RCC 7860 (cell line): Measurements from ENCODE around the gene MOCOS.
"Not testable (repeated sequence)": the region's sequence is repeated elsewhere in the genome, so short reads cannot be mapped to it uniquely, and the experiment has no call there.

Experiments used
- DNase-seq: peaks from one replicate; pipeline ENCODE4 v3.0.0-alpha.2; 2015; ENCODE audit warnings: low spot score
- FAIRE-seq: peaks from 2 replicates; lab custom pipeline; 2012; peaks lifted over from hg19 to GRCh38; lab: Jason Lieb, UNC

The MOCOS gene

DNA sequence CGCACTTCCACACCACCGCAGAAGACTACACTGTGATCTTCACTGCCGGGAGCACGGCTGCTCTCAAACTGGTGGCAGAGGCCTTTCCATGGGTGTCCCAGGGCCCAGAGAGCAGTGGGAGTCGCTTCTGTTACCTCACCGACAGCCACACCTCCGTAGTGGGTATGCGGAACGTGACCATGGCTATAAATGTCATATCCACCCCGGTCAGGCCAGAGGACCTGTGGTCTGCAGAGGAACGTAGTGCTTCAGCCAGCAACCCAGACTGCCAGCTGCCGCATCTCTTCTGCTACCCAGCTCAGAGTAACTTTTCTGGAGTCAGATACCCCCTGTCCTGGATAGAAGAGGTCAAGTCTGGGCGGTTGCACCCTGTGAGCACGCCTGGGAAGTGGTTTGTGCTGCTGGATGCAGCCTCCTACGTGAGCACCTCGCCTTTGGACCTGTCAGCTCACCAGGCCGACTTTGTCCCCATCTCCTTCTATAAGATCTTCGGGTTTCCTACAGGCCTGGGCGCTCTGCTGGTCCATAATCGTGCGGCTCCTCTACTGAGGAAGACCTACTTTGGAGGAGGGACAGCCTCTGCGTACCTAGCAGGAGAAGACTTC, 12.5 kb downstream of the MOCOS start:
- no peak for DNase-seq
- FAIRE-seq: no peak

DNA sequence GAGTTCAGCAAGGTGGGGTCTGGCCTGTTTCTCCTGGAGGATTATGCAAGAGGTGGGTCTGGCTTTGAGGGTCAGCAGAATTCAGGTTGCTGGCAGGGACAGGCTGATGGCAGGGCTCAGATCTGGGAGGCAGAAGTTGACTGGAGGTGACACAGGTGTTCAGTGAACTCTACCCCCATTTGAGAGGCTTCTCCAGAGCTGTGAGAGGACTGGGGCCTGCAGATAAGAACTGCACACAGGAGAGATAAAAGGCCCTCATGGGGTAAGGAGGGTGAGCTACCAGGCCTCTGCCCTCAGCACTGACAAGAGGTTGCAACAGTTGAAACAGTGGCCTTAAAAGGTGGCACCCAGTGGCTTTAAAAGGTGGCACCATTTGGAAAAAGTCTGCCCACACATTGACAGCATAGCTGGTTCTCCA, 13.1 kb downstream of the MOCOS start:
- DNase-seq: no peak
- no peak for FAIRE-seq

DNA sequence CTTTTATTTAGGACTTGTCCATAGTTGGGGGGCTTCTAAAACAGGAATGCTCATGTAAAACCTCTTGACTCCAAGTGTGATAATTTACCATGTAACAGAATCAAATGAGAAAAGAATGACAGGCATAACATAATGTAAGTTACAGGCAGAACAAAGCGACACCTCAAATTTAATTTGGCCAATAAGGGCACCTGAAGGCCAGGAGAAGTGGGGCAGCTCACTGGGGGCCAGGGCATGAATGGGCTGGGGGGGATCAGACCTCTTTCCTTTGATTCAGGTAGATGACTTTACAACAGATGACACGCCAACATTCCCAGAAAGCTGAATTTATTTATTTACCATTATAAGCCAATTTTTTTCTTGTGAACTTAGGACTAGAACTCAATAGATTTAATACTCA, 14.5 kb downstream of the MOCOS start:
- DNase-seq (no peak), FAIRE-seq (no peak)

DNA sequence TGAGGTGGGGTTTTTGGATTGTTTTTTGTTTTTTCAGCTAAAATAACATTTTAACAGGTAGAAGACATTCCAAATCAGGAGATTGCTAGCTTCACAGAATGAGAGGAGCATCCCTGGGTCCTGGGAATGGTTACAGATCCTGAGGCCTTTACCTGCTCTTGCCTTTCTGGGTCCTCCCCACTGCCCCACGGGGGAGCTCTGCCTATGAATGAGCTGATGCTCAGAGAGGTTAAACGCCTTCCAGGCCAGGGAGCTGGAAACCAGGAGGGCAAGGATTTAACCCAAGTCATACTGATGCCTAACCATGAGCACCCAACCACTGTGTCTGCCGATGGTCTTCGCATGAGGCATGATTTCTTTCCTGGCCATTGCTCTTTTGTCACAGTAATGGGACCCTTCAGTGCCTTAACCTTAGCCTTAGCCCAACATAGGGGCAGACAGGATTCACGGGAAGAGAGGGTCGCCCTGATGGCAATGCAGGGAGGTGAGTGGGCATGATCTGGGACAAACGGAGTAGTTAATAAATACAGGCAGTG, 16.1 kb downstream of the MOCOS start:
- DNase-seq: no peak
- FAIRE-seq: no peak

DNA sequence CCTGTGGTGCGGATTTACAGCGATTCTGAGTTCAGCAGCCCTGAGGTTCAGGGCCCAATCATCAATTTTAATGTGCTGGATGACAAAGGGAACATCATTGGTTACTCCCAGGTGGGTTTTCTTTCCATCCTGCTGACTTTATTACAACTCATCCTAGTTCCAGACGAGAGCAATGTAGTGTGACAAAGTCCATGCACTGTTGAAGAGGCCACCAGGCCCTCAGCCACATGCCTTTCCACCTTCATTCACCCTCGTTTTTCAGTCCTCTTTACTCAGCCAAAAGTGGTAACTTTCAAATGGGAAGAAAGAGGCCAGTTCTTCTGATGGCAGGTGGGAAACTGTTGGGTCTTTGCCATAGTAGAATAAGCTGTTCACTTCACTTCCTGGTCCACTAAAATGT, 17.9 kb downstream of the MOCOS start:
- no peak for FAIRE-seq
- DNase-seq: no peak

DNA sequence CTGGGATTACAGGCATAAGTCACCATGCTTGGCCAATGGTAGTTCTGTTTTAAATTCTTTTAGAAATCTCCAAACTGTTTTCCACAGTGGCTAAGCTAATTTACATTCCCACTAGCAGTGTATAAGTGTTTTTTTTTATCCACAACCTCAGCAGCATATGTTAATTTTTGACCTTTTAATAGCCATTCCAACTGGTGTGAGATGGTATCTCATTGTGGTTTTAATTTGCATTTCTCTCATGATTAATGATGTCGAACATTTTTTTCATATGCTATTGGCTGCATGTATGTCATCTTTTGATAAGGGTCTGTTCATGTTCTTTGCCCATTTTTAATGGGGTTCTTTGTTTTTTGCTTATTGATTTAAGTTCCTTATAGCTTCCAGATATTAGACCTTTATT, 20.0 kb downstream of the MOCOS start:
- no peak for DNase-seq

GRCh38 chr18:36207969-36208368, 20.7 kb downstream of the MOCOS start:
- FAIRE-seq, DNase-seq: not testable (repeated sequence)

More for the DNA sequence above, 20.0 kb downstream of the MOCOS start:
- FAIRE-seq: no peak

DNA sequence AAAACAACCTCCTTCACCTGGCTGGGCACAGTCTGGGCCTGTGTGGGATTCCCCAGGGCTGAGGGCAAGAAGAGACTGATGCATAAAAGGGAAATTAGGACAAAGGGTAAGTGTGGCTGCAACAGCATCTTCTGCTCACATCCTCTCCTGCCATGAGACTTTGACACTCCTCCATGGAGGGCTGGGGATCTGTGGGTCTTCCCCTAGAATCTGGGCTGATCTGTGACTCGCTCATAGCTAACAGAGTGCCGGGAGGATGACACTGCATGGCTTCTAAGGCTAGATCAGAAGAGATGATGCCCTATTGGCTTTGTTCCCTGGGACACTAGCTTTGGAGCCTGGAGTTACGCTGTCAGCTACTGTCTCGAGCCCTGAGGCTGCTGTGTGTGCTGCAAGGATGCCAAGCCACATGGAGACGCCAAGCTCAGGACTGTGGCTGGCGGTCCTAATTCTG, 24.3 kb downstream of the MOCOS start:
- FAIRE-seq (no peak), DNase-seq (peak; percentile 76)

DNA sequence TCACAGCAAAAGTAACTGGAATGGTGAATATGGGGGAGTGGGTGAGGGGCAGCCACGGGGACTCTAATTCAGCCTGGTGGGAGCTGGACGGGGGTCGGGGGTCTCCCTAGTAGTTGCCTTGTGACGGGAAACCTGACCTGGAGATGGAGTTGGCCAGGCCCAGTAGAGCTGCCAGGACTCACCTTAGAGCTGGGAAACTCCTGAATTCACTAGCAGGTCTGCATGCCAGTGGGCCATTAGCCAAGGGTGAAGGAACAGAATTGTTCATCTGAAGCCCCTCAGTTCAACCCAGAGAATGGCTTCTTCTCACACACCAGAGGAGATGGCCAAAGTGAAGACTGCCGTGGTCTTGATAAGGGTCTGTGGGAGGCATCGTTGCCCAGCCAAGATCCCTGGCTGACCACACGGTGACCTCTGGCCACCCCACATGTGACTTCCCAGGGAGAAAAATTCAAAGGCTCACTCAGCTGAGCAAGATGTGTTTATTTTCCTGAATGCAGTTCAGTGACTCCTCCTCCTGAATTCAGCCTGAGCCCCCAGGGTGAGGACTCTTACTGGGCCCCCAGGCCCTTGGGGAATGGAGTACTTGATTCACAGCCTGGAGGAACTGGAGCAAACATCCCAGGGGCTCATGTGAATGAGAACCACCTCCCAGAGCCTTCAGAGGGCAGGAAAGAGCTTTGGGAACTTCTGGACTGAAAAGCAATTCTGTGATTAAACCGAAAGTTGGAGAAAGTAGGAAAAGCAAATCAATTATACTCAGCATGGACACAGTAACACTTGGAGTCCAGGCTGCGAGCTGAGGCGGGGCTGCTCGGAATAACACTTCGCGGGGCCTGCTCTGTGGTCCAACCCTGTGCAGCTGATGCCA, 25.2 kb downstream of the MOCOS start:
- FAIRE-seq: no peak

DNA sequence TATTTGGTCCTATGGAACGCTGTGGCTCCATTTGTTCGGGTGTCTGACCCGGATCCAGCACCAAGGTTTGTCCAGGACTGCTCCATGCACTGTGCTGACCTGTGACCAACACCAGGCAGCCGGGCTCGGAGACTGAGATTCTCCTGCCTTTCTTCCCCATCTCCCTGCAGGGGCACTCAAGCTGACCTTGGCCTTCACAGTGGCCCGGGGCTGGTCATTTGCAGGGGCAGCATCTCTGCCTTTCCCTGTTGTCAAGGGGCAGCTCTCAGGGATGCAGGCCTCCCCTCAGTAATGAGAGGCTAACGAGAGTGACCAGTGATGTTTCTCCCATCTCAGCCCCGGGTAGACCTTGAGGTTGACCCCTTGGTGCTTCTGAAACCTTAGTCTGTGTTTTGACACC, 27.5 kb downstream of the MOCOS start:
- no peak for DNase-seq
- FAIRE-seq: no peak

More for the DNA sequence above, 25.2 kb downstream of the MOCOS start:
- no peak for DNase-seq

GRCh38 chr18:36215577-36215976, 28.3 kb downstream of the MOCOS start:
- DNase-seq: no peak
- no peak for FAIRE-seq

DNA sequence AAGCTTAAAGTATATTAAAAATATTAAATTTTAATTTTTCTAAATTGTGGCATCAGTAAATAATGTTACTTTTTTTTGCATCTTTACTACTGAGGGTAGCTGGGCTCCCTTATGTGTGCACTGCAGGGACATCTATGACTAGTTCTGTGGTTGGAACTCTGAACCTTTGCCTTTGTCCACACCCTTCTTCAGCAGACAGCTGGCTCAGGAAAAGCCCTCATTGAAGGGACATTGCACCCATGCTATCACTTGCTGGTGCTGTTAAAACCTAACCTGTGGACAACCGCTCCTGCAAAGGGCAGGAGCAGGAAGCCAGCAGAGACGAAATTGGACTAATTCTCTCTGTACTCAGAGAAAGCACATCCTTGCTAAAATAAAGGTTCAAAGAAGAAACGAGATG, 30.1 kb downstream of the MOCOS start:
- FAIRE-seq (no peak), DNase-seq (no peak)

- DNase-seq: no peak
- no peak for FAIRE-seq
Measured at GRCh38 chr18:36229188-36229587, 41.9 kb downstream of the MOCOS start.

GRCh38 chr18:36240510-36240909, 53.2 kb downstream of the MOCOS start:
- DNase-seq, FAIRE-seq: not testable (repeated sequence)

DNA sequence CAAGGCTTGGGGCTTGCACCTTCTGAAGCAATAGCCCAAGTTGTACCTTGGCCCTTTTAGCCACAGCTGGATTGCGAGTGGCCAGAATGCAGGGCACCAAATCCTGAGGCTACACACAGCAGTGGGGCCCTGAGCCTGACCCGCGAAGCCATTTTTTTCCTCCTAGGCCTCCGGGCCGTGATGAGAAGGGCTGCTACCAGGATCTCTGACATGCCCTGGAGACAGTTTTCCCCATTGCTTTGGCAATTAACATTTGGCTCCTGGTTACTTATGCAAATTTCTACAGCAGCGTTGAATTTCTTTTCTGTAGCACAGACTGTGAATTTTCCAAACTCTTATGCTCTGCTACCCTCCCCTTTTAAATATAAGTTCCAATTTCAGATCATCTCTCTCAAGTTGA, 54.5 kb downstream of the MOCOS start:
- DNase-seq: no peak
- FAIRE-seq: no peak

GRCh38 chr18:36247036-36247435, 59.7 kb downstream of the MOCOS start:
- no peak for FAIRE-seq
- DNase-seq: no peak

DNA sequence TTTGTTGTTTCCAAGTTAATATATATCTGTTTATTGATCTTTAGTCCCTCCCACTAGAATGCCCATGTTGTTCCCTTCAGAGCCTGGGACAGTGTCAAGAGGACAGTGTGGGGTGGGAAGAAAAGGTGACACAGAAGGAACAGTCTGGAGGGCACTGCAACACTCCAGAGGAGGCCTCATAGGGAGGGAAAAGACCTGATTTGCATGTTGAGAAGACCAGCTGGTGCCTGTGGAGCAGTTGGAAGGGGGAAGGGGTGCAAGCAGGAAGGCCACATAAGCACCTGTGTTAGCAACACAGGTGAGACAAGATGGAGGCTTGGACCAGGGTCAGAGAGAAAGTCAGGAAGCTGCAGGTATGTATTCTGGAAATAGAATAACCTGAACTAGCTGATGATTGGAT, 62.1 kb downstream of the MOCOS start:
- FAIRE-seq (no peak), DNase-seq (no peak)

DNA sequence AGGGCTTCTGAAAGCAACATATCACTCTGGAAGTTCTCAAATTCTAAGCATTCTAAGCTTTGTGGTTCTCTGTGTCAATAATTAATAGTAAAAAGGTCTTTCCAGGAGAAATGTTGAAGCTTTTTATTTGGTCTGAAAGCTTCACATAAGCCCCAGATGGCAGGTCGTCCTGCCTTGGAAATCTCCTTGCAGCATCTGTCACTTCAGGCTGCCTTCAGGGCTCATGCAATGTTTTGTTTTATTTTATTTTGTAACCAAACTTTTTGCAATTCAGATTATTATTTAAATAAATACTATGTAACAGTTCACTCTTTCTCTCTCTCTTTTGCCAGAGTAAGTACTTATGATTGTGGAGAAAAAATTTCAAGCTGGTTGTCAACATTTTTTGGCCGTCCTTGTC, 63.5 kb downstream of the MOCOS start:
- DNase-seq: no peak
- no peak for FAIRE-seq

DNA sequence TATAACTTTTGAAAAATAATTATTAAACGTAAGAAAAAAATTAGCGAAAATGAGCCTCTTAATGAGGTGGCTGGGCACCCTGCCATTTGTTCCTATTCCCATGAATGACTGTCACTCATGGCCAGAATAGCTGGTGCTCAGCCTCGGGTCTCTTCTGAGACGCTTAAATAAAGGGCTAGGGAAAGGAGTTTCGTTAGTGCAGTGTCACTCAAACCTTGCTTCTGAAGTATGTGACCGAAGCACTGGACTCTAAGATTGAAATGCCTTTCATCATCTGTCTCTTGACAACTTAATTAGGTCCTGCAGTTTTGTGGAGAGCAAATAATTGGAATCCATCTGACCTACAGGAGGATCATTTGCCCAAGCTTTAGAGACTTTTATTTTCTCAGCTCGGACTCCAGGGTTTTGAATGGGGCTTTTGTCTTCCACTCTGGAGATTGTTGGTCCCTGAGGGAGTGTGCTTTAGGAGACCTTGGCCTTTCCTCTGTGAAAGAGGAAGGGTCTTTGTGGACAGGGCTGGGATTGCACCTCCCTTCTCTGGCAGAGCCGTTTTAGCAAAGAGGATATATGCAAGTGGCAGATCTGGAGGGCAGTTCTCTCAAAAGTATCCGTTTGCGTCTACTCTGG, 67.9 kb downstream of the MOCOS start:
- no peak for DNase-seq
- FAIRE-seq: no peak

DNA sequence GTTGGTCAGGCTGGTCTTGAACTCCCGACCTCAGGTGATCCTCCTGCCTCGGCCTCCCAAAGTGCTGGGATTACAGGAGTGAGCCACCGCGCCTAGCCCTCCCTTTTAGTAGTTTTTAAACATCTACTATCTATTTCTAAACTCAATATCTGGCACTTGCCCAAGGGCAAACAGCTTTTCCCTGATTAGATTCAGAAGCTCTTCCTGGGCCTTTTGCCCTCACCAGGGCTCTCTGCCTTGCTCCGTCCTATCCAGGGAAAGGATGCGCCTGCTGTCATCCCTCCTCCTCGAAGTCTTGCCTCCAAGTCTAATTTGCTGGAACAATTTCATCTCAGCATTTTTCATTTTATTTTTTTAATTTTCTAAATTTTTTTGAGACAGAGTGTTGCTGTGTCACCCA, 68.8 kb downstream of the MOCOS start:
- FAIRE-seq (no peak), DNase-seq (no peak)

GRCh38 chr18:36262971-36263370, 75.7 kb downstream of the MOCOS start:
- FAIRE-seq (no peak), DNase-seq (no peak)

DNA sequence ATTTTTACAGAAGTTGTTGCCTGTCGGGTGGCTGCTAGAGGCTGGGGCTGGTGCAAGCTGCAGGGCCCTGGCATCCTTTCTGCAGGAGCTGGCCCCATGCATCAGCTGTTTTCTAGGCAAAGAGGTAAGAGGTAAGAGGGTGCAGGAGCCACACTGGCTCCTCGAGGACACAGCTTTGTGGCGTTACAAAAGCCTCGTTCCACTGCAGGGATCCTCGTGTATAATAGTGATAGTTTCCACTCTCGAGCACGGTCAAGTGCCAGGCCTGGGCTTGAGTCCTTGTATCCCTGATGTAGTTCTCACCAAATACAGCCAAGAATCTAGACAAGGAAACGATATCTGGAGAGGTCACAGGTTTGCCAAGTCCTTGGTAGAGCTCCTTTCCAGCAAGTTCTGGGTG, 77.0 kb downstream of the MOCOS start:
- DNase-seq (no peak), FAIRE-seq (no peak)
